ENCODE measurements around the gene GFOD1. TPM values are rescaled to one million over a fixed set of nuclear protein-coding genes. Genes with fewer than 3 reads are reported as not detected.

Gene GFOD1
- polyA plus RNA-seq, 2 of the 4 experiments (the other 2 are of a cell fraction), result 2.7 to 3.5 TPM

DNA sequence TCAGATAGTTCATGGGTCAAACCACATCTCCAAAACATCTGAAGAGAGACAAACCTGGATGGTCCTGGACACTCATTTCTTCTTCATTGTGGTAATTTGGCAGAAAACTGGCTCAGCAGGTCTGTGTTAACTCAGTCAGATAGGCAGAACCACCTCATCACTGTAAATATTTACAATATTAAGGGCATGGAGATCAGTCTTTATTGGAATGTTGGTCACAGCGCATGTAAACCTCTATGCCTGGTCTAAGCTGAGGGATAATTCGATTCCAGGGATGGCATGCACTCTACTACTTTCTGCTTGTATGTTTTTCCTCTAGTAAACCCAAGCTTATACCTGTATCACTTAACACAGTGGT is 155.1 kb downstream of the GFOD1 start:
- CTCF ChIA-PET, result interaction anchor here (0.8 to 4.9 kb wide), 14 partner anchors 8 to 421 kb away, joined by 3 to 35 read pairs (median 4); no protein-coding TSS in a partner anchor
- POLR2A ChIA-PET, result no interaction called here
- FAIRE-seq (no peak), DNase-seq (ENCODE audit: low read depth in 1 of 2, low spot score in 1 of 2) (no peak), ATAC-seq (no peak)
- WGBS (ENCODE audit: missing lambda C conversion rate), result 50% methylated on average over 2 of the region's 2 CpGs
- Histone ChIP-seq H3K27ac (no peak overlapping the region), H3K4me3 (no peak overlapping the region), H3K4me1 (0 out of 3 replicates have a peak, but pooled peaks cover 7% of the 10 kb centered on the region), H3K4me2 (no peak overlapping the region), H3K9me3 (no peaks in the 10 kb centered on the region)
- TF ChIP-seq, protein P1, sequence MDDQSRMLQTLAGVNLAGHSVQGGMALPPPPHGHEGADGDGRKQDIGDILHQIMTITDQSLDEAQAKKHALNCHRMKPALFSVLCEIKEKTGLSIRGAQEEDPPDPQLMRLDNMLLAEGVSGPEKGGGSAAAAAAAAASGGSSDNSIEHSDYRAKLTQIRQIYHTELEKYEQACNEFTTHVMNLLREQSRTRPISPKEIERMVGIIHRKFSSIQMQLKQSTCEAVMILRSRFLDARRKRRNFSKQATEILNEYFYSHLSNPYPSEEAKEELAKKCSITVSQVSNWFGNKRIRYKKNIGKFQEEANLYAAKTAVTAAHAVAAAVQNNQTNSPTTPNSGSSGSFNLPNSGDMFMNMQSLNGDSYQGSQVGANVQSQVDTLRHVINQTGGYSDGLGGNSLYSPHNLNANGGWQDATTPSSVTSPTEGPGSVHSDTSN (IDR thresholded peaks at IDR 0.05), result no peak
- no peak for TF ChIP-seq RFX5 (IDR thresholded peaks at IDR 0.05)
- no peak for TF ChIP-seq POLR2A (IDR thresholded peaks at IDR 0.05; ENCODE audit: low read length)
- TF ChIP-seq JUNB (IDR thresholded peaks at IDR 0.05), result no peak
- no peak for TF ChIP-seq ESRRA (IDR thresholded peaks at IDR 0.05; ENCODE audit: borderline replicate concordance, low read length)
- TF ChIP-seq TFCP2L1 (CRISPR knock-in tag; IDR thresholded peaks at IDR 0.05), result no peak
- no peak for TF ChIP-seq FOSB (CRISPR knock-in tag; IDR thresholded peaks at IDR 0.05)
- no peak for TF ChIP-seq EHF (CRISPR knock-in tag; IDR thresholded peaks at IDR 0.05)
- TF ChIP-seq RCOR1 (IDR thresholded peaks at IDR 0.05; ENCODE audit: low read depth, low read length), result no peak
- no peak for TF ChIP-seq JUN (IDR thresholded peaks at IDR 0.05)

GRCh38 chr6:13331516-13332348 is 155.7 kb downstream of the GFOD1 start:
- Histone ChIP-seq H3K4me1 (peaks cover 10% of the 10 kb centered on the region; the same call in 1 of the 3 replicates), H3K4me3 (no peak overlapping the region), H3K9me3 (no peaks in the 10 kb centered on the region), H3K27ac (peak overlapping the region in 1 of 2 experiments; percentile 48; a peak in 2 of 6 replicates), H3K4me2 (no peak overlapping the region)
- 47% methylated on average over 13 of the region's 13 CpGs for WGBS (ENCODE audit: missing lambda C conversion rate)
- DNase-seq (ENCODE audit: low read depth in 1 of 2, low spot score in 1 of 2) (peak in 1 of 2 experiments; percentile 16), ATAC-seq (no peak), FAIRE-seq (no peak)
- ChIA-PET CTCF (interaction anchor here (0.7 to 4.9 kb wide), 21 partner anchors 8 to 421 kb away, joined by 3 to 35 read pairs (median 4); no protein-coding TSS in a partner anchor), POLR2A (no interaction called here)
- TF ChIP-seq RARB (CRISPR knock-in tag; IDR thresholded peaks at IDR 0.05) (no peak), RNF2 (IDR thresholded peaks at IDR 0.05; ENCODE audit: borderline replicate concordance, low read depth) (no peak), NFE2L2 (conservative IDR thresholded peaks at IDR 0.05; ENCODE audit: low read length) (no peak), USF2 (IDR thresholded peaks at IDR 0.05) (no peak), REST (IDR thresholded peaks at IDR 0.05) (no peak), TFCP2L1 (CRISPR knock-in tag; IDR thresholded peaks at IDR 0.05) (no peak), JUNB (IDR thresholded peaks at IDR 0.05) (no peak), MAZ (IDR thresholded peaks at IDR 0.05; ENCODE audit: borderline replicate concordance, low read depth, low read length) (no peak), FOSL2 (IDR thresholded peaks at IDR 0.05) (no peak), FOSL2 (CRISPR knock-in tag; IDR thresholded peaks at IDR 0.05) (no peak), KDM5A (IDR thresholded peaks at IDR 0.05) (no peak), CTCF (IDR thresholded peaks at IDR 0.05) (peak; percentile 68), E2F6 (IDR thresholded peaks at IDR 0.05; ENCODE audit: borderline replicate concordance, low read depth) (no peak), SMC3 (IDR thresholded peaks at IDR 0.05) (peak; percentile 75), EHMT2 (IDR thresholded peaks at IDR 0.05; ENCODE audit: low read depth) (no peak), ESRRA (IDR thresholded peaks at IDR 0.05; ENCODE audit: borderline replicate concordance, low read length) (no peak), KDM1A (IDR thresholded peaks at IDR 0.05; ENCODE audit: low read depth) (no peak), RAD21 (conservative IDR thresholded peaks at IDR 0.05 in 1 of 2, IDR thresholded peaks at IDR 0.05 in 1 of 2) (peak; percentile 67 to 73), BHLHE40 (IDR thresholded peaks at IDR 0.05; ENCODE audit: low read depth, low read length) (no peak), HEYL (CRISPR knock-in tag; IDR thresholded peaks at IDR 0.05) (no peak)
- TF ChIP-seq, protein P2, sequence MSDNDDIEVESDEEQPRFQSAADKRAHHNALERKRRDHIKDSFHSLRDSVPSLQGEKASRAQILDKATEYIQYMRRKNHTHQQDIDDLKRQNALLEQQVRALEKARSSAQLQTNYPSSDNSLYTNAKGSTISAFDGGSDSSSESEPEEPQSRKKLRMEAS (IDR thresholded peaks at IDR 0.05), result no peak
- TF ChIP-seq, protein P3, sequence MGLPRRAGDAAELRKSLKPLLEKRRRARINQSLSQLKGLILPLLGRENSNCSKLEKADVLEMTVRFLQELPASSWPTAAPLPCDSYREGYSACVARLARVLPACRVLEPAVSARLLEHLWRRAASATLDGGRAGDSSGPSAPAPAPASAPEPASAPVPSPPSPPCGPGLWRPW (IDR thresholded peaks at IDR 0.05), result no peak

All from A549 (cell line).